ENCODE data around the gene FAM50A.
"Not testable (repeated sequence)": the region's sequence is repeated elsewhere in the genome, so short reads cannot be mapped to it uniquely, and the experiment has no call there.

GRCh38 chrX:154400369-154400817, 43.5 kb upstream of the FAM50A start:
- TF ChIP-seq AEBP2 (tag by site-specific recombination; IDR thresholded peaks at IDR 0.05; ENCODE audit: borderline replicate concordance); CTCF (tag by site-specific recombination; IDR thresholded peaks at IDR 0.05); PRDM10 (tag by site-specific recombination; IDR thresholded peaks at IDR 0.05); ZFP37 (tag by site-specific recombination; IDR thresholded peaks at IDR 0.05); PRDM4 (tag by site-specific recombination; IDR thresholded peaks at IDR 0.05); ZNF302 (tag by site-specific recombination; IDR thresholded peaks at IDR 0.05; ENCODE audit: low read depth); ZNF132 (tag by site-specific recombination; IDR thresholded peaks at IDR 0.05; ENCODE audit: borderline replicate concordance); REST (tag by site-specific recombination; IDR thresholded peaks at IDR 0.05); FEZF1 (tag by site-specific recombination; IDR thresholded peaks at IDR 0.05): not testable (repeated sequence)
